SK-N-MC (cell line): Measurements from ENCODE around the gene CACNA1B.

ENCODE experiments used
- EZH2 ChIP-seq: fragments of 200-600 bp; sonication (generic); IDR thresholded peaks from one replicate; pipeline ENCODE4 v1.6.1; 2017; ENCODE audit warnings: antibody characterized with exemption
- POLR2AphosphoS5 ChIP-seq: IDR thresholded peaks from 2 replicates; pipeline ENCODE4 v1.6.1; 2012; ENCODE audit warnings: mild to moderate bottlenecking, low read depth, low read length, borderline replicate concordance

DNA sequence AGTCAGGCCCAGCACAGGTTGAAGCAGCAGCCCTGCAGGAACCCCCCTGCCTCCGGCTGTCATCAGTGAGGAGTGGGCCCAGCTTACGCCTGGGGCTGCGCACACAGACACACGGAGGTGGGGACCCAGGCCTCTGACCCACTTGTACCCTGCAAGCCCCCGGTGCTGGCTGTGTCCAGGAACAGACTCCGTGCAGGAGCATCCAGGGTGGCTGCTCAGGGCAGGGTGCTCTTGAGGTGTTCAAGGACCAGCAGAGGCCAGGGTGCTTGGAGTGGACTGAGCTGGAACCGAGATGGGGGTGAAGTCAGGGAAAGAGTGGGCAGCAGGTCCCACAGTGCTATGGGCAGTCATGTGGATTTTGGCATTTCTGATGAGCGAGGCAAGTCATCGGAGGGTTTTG is 199.5 kb downstream of the CACNA1B start:
- TF ChIP-seq POLR2AphosphoS5: no peak
- TF ChIP-seq EZH2: no peak
